Measurements from ENCODE around the gene PTH1R.
A peak's percentile ranks its signal among the peaks of the same experiment; 100 is the strongest.

PTH1R gene

DNA sequence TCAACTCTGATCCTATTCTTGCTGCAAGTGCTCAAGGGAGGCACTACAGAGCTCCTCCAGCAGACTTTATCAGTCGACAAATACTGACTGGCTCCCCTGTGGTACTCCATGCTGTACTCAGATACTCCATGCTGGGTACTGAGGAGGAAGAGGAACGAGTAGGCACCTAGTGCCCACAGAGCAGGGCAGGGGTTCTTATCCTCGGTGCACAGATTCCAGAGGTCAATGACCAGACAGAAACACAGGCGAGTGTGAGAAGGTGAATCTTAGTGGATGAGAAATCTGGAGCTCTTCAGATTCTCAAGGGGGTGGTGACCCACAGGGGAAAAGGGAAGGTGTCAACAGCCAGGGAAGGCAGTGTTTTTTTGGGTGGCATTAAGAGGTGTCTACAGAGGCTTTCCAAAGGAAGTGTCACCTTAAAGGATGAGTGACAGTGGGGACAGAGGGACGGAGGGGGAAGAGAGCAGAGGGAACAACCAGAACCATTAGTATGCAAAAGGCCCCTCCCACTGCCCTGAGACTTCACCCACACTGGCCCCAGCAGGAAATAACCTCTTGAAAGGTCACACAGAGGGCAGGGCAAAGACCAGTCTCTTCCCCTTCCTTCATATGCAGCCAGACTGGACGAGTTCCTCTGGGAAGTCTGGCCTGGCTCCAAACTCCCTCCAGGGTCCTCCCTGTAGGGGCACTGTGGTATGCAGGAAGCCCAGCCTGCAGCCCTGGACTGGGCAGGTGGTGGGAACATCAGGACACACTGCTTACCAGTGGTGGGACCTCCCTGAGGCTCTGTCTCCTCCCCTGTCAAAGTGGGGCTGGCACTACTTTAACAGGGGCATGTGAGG, 71.5 kb downstream of the PTH1R start:
- H3K27ac ChIP-seq = peak overlapping the region; percentile 75
- ChIA-PET CTCF (no interaction called here), POLR2A (ENCODE audit: low non-redundant PET) (no interaction called here)
- no peak for DNase-seq (ENCODE audit: low spot score)
- TF ChIP-seq, protein P1, sequence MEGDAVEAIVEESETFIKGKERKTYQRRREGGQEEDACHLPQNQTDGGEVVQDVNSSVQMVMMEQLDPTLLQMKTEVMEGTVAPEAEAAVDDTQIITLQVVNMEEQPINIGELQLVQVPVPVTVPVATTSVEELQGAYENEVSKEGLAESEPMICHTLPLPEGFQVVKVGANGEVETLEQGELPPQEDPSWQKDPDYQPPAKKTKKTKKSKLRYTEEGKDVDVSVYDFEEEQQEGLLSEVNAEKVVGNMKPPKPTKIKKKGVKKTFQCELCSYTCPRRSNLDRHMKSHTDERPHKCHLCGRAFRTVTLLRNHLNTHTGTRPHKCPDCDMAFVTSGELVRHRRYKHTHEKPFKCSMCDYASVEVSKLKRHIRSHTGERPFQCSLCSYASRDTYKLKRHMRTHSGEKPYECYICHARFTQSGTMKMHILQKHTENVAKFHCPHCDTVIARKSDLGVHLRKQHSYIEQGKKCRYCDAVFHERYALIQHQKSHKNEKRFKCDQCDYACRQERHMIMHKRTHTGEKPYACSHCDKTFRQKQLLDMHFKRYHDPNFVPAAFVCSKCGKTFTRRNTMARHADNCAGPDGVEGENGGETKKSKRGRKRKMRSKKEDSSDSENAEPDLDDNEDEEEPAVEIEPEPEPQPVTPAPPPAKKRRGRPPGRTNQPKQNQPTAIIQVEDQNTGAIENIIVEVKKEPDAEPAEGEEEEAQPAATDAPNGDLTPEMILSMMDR (conservative IDR thresholded peaks at IDR 0.05; ENCODE audit: low read depth) = no peak

DNA sequence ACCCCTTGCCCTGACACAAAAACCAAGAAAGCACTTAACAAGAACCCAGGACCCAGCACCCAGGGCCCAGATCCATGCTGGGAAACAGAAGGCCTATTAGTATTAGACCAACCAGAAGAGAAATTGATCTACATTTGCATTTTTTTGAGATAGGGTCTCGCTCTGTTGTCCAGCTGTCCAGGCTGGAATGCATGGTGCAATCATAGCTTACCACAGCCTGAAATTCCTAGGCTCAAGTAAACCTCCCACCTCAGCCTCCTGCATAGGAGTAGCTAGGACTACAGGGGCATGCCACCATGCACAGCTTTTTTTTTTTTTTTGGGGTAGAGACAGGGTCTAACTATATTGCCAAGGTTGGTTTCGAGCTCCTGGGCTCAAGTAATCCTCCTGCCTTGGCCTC, 72.7 kb downstream of the PTH1R start:
- no peak overlapping the region for H3K27ac ChIP-seq
- DNase-seq (ENCODE audit: low spot score) = no peak
- ChIA-PET POLR2A (ENCODE audit: low non-redundant PET) (no interaction called here), CTCF (no interaction called here)
- TF ChIP-seq, protein P1 (conservative IDR thresholded peaks at IDR 0.05; ENCODE audit: low read depth) = no peak

DNA sequence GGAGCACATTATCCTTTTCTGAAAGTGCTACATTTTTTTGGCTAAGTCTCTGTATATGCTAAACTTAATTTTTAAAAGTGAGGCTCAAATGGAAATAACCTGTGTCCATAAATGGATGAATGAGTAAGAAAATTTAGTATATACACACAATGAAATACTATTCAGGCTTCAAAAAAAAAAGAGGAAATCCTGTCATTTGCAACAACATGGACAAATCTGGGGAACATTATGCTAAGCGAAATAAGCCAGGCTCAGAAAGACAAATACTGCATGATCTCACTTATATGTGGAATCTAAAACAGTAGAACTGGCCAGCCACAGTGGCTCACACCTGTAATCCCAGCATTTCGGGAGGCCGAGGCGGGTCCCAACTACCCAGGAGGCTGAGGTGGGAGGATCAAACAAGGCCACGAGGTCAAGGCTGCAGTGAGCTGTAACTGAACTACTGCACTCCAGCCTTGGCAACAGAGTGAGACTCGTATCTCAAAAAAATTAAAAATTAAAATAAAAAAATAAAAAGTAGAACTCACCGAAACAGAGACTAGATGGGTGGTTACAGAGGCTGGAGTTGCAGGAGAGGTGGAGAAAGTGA, 73.2 kb downstream of the PTH1R start:
- CTCF ChIA-PET = no interaction called here
- H3K27ac ChIP-seq = no peak overlapping the region
- POLR2A ChIA-PET (ENCODE audit: low non-redundant PET) = no interaction called here
- TF ChIP-seq, protein P1 (conservative IDR thresholded peaks at IDR 0.05; ENCODE audit: low read depth) = no peak
- DNase-seq (ENCODE audit: low spot score) = no peak

DNA sequence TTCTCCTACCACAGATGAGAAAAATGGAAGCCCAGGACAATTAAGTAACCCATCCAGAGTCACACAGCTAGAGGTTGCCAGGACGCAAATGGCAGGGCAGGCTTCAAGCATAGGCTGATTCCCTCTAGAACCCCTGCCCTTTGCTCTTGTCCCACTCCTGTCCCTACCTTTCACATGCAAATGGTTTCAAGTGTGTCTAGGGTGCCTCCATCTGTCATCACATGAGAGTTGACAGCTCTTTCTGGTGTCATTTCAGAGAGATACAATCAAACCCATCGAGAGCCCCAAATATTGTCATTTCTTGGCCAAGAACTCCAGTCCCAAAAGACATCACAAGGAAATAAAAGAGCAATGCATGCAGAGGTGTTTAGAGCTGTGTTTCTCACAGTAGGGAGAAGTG, 75.3 kb downstream of the PTH1R start:
- H3K27ac ChIP-seq = no peak overlapping the region
- TF ChIP-seq, protein P1 (conservative IDR thresholded peaks at IDR 0.05; ENCODE audit: low read depth) = no peak
- CTCF ChIA-PET = no interaction called here
- DNase-seq (ENCODE audit: low spot score) = no peak
- POLR2A ChIA-PET (ENCODE audit: low non-redundant PET) = no interaction called here

All from RWPE1 (cell line).